Endothelial cell (in vitro differentiated cells): ENCODE results near the gene DTNBP1. TPM values are rescaled to one million over a fixed set of nuclear protein-coding genes. Genes with fewer than 3 reads are reported as not detected.
A peak's percentile ranks its signal among the peaks of the same experiment; 100 is the strongest.

Source experiments
- DNase-seq: peaks from one replicate; pipeline ENCODE4 v3.0.0; 2021; ENCODE audit warnings: low spot score
- H3K27ac Mint-ChIP-seq: one replicate; pipeline ENCODE4 v1.8.0; 2021; ENCODE audit warnings: mixed read lengths, inconsistent platforms; ENCODE audit not compliant: unreplicated experiment
- H3K27me3 Mint-ChIP-seq: one replicate; pipeline ENCODE4 v1.8.0; 2021; ENCODE audit warnings: mild to moderate bottlenecking, moderate library complexity, mixed read lengths, inconsistent platforms; ENCODE audit not compliant: unreplicated experiment
- H3K36me3 Mint-ChIP-seq: one replicate; pipeline ENCODE4 v1.8.0; 2021; ENCODE audit warnings: mild to moderate bottlenecking, low read depth, mixed read lengths, inconsistent platforms; ENCODE audit not compliant: unreplicated experiment
- H3K4me1 Mint-ChIP-seq: one replicate; pipeline ENCODE4 v1.8.0; 2021; ENCODE audit warnings: mild to moderate bottlenecking, mixed read lengths, inconsistent platforms; ENCODE audit not compliant: unreplicated experiment
- H3K4me3 Mint-ChIP-seq: one replicate; pipeline ENCODE4 v1.8.0; 2021; ENCODE audit warnings: mild to moderate bottlenecking, mixed read lengths, inconsistent platforms; ENCODE audit not compliant: unreplicated experiment
- H3K9me3 Mint-ChIP-seq: one replicate; pipeline ENCODE4 v1.8.0; 2021; ENCODE audit warnings: mixed read lengths, inconsistent platforms; ENCODE audit not compliant: unreplicated experiment
- total RNA-seq: library from RNA; stranded (reverse); fragmentation: NEBNext Ultra II Directional; extraction: Animal tissue kit (Norgen Biotek cat#: 25700); gene quantifications from one replicate; pipeline ENCODE4 v1.2.1, GENCODE V29; 2021; ENCODE audit not compliant: unreplicated experiment
- TF ChIP-seq, protein P1 (sequence below): fragments of 200-600 bp; sonication (generic); IDR thresholded peaks from one replicate; pipeline ENCODE4 v1.5.0; 2021; ENCODE audit warnings: antibody characterized with exemption; ENCODE audit not compliant: unreplicated experiment

DTNBP1 gene
- total RNA-seq, 1 donor from 2014 or later = 19.3 TPM

DNA sequence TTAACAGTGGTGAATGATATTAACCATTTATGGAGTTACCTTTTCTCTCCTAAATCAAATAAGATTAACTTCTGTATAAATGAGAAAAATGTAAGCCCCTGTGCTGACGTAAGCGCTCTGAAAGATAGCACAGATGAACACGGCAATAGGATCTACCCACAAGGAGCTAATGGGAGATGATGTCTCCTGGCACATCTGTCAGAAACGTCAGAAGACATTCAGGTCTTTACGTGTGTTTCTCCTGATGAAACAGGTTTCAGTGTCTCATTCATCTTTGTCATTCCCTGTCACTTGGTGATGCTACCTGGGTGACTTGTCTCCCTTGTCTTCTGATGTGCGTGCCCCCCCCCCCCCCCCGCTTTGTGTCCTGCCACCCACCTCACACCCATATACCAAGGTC lies 189.7 kb downstream of the DTNBP1 start:
- no peak for DNase-seq
- peak overlapping the region; percentile 70 for H3K27ac Mint-ChIP-seq
- peaks cover 50% of the 10 kb centered on the region for H3K4me1 Mint-ChIP-seq
- TF ChIP-seq, protein P1, sequence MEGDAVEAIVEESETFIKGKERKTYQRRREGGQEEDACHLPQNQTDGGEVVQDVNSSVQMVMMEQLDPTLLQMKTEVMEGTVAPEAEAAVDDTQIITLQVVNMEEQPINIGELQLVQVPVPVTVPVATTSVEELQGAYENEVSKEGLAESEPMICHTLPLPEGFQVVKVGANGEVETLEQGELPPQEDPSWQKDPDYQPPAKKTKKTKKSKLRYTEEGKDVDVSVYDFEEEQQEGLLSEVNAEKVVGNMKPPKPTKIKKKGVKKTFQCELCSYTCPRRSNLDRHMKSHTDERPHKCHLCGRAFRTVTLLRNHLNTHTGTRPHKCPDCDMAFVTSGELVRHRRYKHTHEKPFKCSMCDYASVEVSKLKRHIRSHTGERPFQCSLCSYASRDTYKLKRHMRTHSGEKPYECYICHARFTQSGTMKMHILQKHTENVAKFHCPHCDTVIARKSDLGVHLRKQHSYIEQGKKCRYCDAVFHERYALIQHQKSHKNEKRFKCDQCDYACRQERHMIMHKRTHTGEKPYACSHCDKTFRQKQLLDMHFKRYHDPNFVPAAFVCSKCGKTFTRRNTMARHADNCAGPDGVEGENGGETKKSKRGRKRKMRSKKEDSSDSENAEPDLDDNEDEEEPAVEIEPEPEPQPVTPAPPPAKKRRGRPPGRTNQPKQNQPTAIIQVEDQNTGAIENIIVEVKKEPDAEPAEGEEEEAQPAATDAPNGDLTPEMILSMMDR = no peak
- H3K4me3 Mint-ChIP-seq = no peak overlapping the region
- peaks cover 2% of the 10 kb centered on the region for H3K27me3 Mint-ChIP-seq
- no peaks in the 10 kb centered on the region for H3K9me3 Mint-ChIP-seq
- H3K36me3 Mint-ChIP-seq = peaks cover 15% of the 10 kb centered on the region
